GM19395 (cell line): ENCODE results near the gene RNF214.

Experiments used
- ATAC-seq: cut with Tn5 transposase; IDR thresholded peaks from one replicate; pipeline ENCODE4 v1.9.1; 2021; ENCODE audit warnings: mild to moderate bottlenecking, moderate library complexity; ENCODE audit not compliant: unreplicated experiment

RNF214 gene

DNA sequence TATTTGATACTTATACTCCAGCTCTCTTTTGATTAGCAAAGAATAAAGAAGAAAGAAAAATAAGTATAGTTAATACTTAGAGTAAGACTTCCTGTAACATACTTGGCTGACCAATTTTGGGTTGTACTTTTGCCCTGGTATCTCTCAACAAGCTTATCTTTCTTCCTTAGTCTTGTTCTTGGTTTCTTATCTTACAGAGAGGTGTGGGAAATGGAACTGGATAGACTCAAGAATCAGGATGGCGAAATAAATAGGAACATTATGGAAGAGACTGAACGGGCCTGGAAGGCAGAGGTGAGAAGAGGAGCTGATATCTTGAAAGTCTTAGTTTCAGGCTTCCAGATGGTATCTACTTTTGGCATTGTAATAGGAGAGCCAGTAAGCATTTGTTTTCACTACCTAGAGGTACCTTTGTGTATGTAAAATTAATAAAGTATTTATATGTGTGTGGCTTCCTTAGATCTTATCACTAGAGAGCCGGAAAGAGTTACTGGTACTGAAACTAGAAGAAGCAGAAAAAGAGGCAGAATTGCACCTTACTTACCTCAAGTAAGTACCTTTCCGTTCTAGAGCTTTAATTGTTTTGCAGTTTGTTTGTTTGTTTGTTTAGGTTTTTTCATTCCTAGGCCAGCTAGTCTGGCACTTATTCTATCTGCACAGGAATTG, 47.4 kb downstream of the RNF214 start:
- ATAC-seq, result no peak

DNA sequence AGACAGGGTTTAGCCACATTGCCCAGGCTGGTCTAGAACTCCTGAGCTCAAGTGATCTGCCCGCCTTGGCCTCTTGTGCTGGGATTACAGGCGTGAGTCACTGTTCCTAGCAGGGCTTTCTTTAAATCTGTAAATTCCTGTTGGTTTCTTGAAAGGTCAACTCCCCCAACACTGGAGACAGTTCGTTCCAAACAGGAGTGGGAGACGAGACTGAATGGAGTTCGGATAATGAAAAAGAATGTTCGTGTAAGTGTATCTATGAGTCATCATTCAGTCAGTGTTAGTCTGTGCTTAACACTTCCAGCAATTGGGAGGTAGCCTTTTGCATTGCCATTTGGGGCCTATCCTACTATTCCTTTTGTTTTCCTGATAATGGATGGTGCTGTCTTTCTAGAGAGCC, 48.7 kb downstream of the RNF214 start:
- ATAC-seq, result no peak

DNA sequence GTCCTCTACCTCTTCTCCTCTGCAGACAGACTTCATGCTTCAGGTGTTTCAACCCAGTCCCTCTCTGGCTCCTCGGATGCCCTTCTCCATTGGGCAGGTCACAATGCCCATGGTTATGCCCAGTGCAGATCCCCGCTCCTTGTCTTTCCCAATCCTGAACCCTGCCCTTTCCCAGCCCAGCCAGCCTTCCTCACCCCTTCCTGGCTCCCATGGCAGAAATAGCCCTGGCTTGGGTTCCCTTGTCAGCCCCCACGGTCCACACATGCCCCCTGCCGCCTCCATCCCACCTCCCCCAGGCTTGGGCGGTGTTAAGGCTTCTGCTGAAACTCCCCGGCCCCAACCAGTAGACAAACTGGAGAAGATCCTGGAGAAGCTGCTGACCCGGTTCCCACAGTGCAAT, 49.4 kb downstream of the RNF214 start:
- ATAC-seq, result no peak

DNA sequence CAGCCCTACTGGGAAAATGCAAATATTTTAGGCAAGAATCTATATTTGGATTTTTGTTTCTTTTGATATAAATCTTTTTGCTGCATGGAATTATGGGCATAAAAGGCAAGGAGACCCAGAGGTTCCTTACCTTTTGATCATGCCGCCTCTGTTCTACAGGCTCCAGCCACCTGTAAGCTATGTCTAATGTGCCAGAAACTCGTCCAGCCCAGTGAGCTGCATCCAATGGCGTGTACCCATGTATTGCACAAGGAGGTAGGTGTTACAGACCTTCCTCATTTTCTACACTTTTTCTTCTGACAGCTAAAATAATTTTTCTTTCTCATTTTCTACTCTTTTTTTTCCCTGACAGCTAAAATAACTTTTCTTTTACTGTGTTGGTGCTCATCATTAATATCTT, 50.5 kb downstream of the RNF214 start:
- no peak for ATAC-seq

DNA sequence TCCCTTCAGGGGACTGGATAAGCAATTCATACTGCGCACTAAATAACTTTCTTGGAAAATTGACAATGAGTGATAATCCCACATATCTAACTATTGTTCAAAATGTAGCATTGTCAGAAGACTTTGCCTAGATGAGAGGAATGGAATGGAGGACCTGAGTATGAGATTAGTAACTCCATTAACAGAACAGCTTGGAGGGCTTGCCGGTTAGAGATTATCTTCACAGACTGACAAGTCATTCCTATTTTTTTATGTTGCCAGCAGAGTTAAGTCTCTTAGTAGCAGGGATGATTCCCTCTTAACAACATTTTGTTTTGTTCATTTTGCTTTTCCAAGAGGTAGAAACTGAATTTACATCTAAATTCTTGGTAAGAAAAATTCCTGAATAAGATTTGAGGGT, 51.6 kb downstream of the RNF214 start:
- ATAC-seq, result no peak

DNA sequence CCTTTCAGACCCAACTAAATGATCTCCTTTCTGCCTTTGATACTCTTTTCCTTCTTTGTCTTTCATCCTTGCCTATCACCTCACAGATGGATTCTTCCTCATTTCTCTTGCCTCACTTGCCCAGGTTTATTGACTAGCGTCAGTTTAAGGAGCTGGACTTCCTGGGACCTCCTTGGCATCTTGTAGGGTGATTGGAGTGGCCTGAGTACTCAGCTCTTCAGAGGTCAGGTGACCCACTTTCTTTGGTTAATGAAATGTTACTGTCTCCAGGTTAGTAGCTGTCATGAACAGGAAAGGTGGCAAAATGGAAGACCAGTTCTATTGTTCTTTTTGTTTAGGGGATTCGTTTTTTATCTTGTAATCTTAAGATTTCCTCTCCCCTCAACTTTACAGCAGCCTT, 54.1 kb downstream of the RNF214 start:
- no peak for ATAC-seq

DNA sequence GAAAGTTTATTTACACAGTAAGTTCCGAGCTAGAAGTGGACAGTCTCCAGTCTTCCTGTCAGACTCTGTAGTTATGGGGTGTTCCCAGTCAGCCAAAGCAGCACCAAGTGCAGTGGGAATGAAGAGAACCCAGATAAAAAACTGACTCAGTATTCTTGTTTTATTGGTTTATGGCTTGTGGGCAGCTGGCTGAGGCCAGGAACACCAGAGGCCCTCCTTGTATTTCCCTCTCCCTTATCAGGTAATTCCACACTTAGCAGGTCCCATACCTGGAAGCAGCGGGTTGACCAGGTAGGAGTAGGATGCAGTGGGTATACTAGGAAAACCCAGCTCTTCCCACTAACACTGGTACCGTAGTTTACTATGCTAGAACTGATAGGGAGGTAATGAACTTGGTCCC, 55.2 kb downstream of the RNF214 start:
- ATAC-seq, result no peak

DNA sequence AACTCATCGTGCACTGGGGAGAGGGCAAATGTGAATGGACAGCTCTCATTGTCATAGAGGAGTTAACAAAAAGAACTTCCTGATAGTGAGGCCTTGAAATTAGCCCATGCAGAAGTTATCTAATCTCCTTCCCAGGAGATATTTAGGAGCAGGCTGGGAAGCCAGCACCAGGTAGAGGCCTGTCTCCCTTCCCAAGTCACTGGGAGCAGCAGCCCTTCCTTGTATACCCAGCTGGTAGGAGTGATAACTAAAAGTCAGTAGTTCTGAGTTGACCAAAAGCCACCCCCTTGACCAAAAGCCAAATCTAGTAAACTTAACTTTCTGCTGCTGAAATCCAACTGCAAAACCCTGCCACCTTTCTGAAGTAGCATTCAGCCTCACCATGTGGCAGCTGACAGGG, 57.3 kb downstream of the RNF214 start:
- ATAC-seq, result no peak

DNA sequence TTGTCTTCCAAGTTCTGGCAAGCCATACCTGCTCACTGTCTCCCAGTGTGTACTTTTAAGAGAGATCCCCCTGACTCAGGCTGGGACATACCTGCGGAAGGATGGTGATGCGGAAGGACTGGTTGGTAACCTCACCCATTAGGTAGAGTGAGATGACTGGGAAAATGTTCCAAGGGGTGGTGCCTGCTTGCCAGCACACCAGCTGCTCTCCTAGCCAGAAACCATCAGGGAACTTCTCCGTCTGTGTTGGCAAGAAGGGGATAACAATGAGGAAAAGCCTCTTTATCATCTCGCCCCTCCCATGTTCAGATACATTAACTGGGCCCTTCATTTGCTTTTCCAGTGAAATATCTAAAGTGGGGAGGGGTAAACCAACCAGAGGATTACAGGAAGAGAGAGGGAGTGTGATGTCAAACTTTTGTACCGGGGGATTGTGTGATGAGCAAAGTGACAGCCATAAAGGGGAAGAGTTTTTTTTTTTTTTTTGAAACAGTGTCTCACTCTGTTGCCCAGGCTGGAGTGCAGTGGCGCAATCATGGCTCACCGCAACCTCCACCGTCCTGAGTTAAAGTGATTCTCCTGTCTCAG, 58.4 kb downstream of the RNF214 start, which contains the start of gene BACE1-AS:
TSS of gene BACE1-AS (plus strand) at position 538 of the 588 bp plus-strand sequence.
- ATAC-seq, result no peak

DNA sequence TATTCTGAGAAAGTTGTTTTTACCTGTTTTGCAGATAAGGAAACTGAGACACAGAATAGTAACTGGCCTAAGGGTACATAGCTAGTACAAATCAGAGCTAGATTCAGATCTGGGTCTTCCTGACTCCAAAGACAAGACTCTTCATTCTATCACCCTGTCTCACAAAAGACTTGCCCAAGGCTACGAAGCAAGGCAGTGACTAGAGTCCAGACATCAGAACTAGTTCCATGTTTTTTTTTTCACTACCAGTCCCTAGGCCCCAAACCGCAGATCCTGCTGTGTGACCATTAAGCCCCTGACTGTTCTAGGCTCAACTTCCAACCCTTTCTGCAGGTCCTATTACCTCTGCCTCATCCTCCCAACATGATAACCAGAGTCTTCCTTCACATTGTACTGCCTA, 60.1 kb downstream of the RNF214 start:
- no peak for ATAC-seq

DNA sequence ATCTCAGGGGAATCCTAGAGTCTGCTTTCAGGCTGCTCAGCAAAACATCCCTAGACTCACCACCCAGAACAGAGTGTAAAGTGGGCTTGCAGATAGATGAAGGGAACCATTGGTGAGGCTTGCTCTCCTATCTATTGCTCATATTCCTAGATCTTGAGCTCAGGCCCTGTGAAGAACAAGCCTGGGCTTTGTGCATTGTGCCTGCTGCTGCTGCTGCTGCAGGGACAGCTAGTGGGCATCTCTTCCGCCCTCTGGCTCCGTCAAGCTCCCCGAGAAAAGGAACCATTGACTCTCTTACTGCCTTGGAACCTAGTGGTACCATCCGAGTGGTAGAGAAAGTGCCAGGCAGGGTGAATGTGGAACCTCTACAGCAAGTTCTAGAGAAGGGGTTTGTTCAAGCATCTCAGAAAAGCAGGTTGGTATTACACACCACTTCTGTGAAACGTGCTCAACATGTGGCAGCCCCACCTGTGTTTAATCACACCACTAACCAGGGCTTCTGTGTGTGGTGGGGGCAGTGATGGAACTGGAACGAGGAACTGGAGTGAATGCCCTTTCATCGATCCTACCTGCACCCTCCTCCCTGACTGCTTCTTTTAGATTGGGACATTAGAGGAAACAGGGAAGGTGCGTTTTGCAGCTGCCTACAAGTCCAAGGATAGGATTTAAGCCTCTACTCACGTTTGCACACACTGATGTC, 63.1 kb downstream of the RNF214 start:
- no peak for ATAC-seq

DNA sequence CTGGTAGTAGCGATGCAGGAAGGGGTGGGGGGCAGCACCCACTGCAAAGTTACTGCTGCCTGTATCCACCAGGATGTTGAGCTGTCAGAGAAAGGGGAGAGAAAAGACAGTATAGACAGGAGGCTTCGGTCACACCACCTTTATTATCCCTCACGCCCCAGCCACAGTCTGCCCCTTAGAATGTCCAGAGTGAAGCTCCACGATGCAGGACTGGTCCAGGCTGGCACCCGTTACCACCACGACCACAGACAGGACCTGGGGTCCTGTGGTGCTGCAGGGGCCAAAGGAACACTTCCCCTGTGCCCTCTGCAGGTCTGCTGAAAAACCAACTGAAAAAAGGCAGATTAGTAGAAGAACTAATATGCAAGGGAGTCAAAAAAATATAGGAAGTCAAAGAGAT, 64.4 kb downstream of the RNF214 start:
- ATAC-seq, result no peak

DNA sequence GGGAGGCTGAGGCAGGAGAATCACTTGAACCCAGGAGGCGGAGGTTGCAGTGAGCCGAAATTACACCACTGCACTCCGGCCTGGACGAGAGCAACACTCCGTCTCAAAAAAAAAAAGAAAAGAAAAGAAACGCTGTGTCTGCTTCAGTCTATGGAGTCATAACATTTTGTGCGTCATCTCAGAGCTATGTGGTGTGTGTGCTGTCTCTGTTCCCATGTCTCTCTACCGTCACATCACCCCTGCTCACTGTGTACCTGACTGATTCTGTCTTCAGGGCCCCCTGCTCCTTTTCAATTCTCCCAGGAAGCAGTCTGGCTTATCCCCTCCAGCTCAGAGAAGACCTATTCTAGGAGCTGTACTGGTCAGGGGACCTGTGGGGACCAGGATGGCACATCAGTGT, 65.7 kb downstream of the RNF214 start:
- no peak for ATAC-seq

DNA sequence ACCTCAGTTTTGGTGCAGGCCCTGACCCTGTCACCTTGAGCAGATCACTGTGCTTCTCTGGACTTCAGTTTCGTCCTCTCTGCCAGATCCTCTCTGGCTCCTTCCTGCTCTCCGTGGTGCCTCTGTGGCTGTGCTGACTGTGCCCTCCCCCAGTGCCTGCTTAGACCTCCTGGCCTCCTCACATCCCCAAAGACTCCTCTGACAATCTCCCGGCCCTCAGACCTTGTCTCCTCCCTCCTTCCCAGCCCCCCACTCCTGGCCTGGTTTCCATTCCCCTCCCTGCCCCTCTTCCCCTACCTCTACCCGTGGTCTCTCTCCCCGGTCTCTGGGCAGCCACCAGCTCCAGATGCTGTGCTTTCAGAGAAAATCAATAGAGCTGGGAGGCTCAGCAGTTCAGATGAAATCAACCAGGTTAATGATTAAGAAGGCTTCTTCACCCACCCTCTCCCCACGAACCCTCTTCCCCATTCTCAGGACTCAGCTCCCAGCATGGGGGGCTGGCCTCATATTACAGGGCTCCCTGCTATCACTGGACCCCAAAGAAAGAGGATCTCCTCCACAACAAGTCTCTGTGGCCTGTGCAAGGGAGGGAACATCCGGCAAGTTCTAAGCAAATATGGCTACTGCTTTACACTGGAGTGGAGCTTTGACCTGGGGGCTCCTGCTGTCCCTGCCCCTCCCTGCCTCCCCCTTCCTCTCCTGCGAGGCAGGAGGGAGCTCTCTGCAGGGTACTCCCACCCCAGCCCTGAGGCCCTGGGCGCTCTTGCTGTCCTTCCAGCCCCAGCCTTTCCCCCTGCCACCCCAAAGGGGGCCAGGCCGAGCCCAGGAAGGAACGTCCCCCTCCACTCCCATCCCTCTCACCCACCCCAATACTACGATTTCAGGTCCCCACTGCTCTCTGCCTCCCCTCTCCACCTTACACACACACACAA, 67.1 kb downstream of the RNF214 start:
- no peak for ATAC-seq

DNA sequence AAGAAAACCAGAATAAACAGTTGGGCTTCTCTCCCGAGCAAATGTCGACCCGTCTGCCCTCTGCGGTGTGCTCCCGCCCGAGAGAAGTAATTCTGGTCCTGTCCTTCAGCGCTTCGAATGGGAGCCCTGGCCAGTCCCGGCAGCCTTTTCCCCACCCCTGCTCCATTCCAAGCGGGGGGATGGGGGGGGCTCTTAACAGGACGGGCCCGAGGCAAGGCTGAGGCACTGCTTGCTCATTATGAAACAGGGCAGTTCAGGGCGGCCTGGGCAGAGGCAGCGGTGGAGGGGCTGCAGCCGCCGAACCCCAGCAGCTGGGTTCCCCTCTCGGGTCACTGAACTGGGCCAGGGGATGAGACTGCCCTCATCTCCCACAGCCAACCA, 67.8 kb downstream of the RNF214 start:
- no peak for ATAC-seq

DNA sequence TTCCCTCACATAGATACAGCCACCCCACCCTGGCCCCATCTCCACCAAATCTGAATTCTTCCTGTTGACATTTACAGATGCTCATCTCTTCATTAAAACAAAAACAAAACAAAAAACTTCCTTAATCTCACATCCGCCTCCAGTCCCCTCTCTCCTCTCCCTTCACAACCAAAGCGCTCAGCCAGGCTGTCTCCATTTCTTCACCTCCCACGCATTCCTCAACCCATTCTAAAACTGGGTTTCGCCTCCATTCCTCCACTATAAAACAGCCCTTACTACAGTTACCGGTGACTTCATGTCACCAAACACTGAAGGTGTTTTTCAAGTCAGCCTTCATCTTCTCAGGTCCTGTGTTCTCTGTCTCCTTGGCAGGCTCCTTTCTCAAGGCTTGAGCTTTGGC, 68.3 kb downstream of the RNF214 start:
- ATAC-seq, result no peak

DNA sequence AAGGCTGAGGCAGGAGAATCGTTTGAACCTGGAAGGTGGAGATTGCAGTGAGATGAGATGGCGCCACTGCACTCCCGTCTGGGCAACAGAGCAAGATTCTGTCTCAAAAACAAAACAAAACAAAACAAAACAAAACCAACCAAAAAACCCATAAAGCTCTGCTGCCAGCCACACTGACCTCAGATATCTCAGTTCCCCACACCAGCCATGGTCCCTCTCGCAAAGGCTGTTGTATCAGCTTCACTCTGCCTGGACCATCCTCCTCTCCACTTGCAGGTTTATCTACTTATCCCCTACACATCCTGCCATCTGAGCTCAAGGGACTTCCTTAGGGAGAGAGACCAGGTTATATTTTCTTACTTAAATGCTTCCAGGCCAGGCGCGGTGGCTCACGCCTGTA, 69.8 kb downstream of the RNF214 start:
- ATAC-seq, result no peak

DNA sequence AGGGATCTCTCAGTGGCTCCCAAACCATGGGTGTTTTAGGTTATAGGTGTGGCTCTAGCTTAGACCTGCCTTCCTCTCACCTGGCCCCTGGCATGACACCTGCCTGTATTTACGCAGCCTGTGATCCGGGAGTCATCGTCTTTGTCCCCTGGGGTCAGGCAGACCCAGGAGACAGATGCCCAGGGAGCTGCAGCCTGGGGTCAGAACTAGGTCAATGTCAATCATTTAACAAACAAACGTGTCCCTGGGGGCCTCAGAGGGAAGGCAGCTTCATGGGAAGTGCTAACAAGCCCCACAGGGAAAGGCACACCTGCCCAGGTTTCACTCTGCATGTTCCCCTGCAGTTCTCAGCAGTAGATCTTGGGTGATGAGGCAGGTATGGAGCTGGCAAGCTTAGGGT, 70.6 kb downstream of the RNF214 start:
- no peak for ATAC-seq

DNA sequence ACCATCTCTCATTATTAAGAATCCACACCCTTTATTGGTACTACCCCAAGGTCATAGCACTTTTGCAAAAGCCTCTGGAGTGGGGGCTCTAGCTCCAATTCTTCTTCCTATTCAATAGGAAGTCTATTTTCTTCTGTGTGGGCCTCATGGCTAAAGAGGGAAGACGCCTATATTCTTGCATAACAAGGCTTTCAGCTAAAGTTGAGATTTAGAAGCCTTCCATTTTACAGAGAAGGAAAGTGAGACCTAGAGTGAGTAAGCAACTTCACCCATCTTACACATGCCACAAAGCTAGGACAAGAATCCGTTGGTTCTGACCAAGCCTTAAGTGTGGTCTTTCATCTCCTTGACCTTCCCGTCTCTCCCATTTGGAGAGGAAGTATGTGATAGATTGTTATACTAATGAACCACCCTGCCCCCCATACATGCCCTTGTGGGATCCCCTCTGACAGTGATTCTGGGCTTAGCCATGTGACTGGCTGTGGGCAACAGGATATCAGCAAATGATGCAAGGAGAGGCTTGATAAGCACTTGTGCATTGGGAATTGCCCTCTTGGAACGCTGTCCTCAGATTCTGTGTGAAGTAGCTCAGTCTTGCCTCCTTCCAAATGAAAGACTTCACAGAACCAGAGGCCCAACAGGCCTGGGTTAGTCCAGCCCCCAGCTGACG, 71.3 kb downstream of the RNF214 start:
- no peak for ATAC-seq

DNA sequence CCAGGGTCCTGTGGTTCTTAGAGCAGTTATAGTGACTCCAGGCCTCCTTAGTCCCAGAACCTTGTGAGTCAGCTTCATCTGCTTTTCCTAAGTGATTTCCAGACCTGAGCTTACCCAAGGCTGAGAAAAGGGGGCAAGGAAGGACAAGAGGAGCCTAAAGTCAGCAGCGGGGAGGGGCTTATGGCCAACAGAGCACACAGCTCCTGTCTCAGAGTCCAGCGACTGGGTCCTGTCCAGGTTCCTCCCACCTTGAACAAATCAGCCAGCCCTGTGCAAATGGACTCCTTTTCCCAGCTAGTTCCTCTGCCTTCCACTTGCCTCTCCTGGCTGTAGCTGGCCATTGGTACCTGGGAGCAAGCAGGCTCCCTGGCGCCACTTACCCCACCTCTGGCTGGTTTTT, 72.7 kb downstream of the RNF214 start:
- ATAC-seq, result no peak

DNA sequence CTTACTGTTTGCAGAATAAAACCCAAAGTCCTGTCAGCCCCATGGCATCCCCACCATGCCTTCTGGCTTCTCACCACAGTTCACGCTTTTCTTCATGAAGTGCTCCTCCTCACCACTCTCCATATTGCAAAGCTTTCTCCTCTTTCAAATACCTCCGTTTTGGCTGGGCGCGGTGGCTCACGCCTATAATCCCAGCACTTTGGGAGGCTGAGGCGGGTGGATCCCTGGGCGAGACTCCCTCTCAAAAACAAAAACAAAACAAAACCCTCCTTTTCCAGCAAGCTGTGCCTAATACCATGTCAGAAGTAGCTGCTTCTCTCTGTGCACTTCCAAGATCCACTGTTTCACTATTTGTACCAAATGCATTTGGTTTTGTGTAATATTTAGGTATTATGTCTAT, 76.8 kb downstream of the RNF214 start:
- ATAC-seq, result no peak
